Measurements from ENCODE around the gene CD164.

The CD164 gene

GRCh38 chr6:109318328-109318876 is 63.9 kb downstream of the CD164 start:
- Histone ChIP-seq H3K4me3 (ENCODE audit: low read length) (no peak overlapping the region), H3K27me3 (replicated peaks; ENCODE audit: insufficient read depth, low read length) (no peaks in the 10 kb centered on the region), H3K9me2 (replicated peaks; ENCODE audit: insufficient read depth, low read length) (no peaks in the 10 kb centered on the region), H3K27ac (ENCODE audit: low read length) (no peak overlapping the region), H3K36me3 (replicated peaks; ENCODE audit: insufficient read depth, low read length) (no peaks in the 10 kb centered on the region), H4K20me1 (ENCODE audit: insufficient read depth, low read length) (no peaks in the 10 kb centered on the region), H2AFZ (ENCODE audit: low read length) (no peak overlapping the region), H3K79me2 (ENCODE audit: low read length) (no peaks in the 10 kb centered on the region), H3K9ac (ENCODE audit: low read length) (no peak overlapping the region), H3K4me2 (ENCODE audit: low read depth, low read length) (no peak overlapping the region), H3F3A (ENCODE audit: insufficient read depth, low read length) (no peaks in the 10 kb centered on the region), H3K9me3 (replicated peaks; ENCODE audit: insufficient read depth, low read length) (no peaks in the 10 kb centered on the region), H3K4me1 (ENCODE audit: low read length) (peaks cover 4% of the 10 kb centered on the region; the same call in 1 of the 2 replicates)
- DNase-seq, result no peak
- TF ChIP-seq EZH2phosphoT487 (IDR thresholded peaks at IDR 0.05; ENCODE audit: low read length) (no peak), CTCF (IDR thresholded peaks at IDR 0.05; ENCODE audit: low read length) (no peak), EZH2 (optimal IDR thresholded peaks at IDR 0.05; ENCODE audit: low read depth, low read length) (no peak)

GRCh38 chr6:109316909-109317308 is 65.4 kb downstream of the CD164 start:
- H4K20me1 ChIP-seq (ENCODE audit: insufficient read depth, low read length), result no peaks in the 10 kb centered on the region
- H3K9ac ChIP-seq (ENCODE audit: low read length), result no peak overlapping the region
- H3K4me3 ChIP-seq (ENCODE audit: low read length), result no peak overlapping the region
- no peaks in the 10 kb centered on the region for H3K9me2 ChIP-seq (replicated peaks; ENCODE audit: insufficient read depth, low read length)
- H3K27me3 ChIP-seq (replicated peaks; ENCODE audit: insufficient read depth, low read length), result no peaks in the 10 kb centered on the region
- no peak for TF ChIP-seq CTCF (IDR thresholded peaks at IDR 0.05; ENCODE audit: low read length)
- TF ChIP-seq EZH2phosphoT487 (IDR thresholded peaks at IDR 0.05; ENCODE audit: low read length), result no peak
- TF ChIP-seq EZH2 (optimal IDR thresholded peaks at IDR 0.05; ENCODE audit: low read depth, low read length), result no peak
- H2AFZ ChIP-seq (ENCODE audit: low read length), result no peak overlapping the region
- H3K27ac ChIP-seq (ENCODE audit: low read length), result no peak overlapping the region
- no peak overlapping the region for H3K4me2 ChIP-seq (ENCODE audit: low read depth, low read length)
- H3K9me3 ChIP-seq (replicated peaks; ENCODE audit: insufficient read depth, low read length), result no peaks in the 10 kb centered on the region
- no peaks in the 10 kb centered on the region for H3F3A ChIP-seq (ENCODE audit: insufficient read depth, low read length)
- no peaks in the 10 kb centered on the region for H3K4me1 ChIP-seq (ENCODE audit: low read length)
- H3K79me2 ChIP-seq (ENCODE audit: low read length), result no peaks in the 10 kb centered on the region
- H3K36me3 ChIP-seq (replicated peaks; ENCODE audit: insufficient read depth, low read length), result no peaks in the 10 kb centered on the region
- no peak for DNase-seq
